OCI-LY7 (cell line): Measurements from ENCODE around the gene COPS4. TPM values are rescaled to one million over a fixed set of nuclear protein-coding genes. Genes with fewer than 3 reads are reported as not detected.
"Not testable (repeated sequence)": the region's sequence is repeated elsewhere in the genome, so short reads cannot be mapped to it uniquely, and the experiment has no call there.

ENCODE experiments used
- BruUV-seq: library from RNA; stranded (reverse); fragments of 400-500 nt; replicated peaks from 2 replicates; lab custom pipeline; 2021; lab: Mats Ljungman, UMichigan
- CTCF ChIA-PET: fragments of 300-600 bp; sonication (Branson Sonifier 250); formaldehyde crosslinking; loops from one replicate; lab custom pipeline; 2022; ENCODE audit warnings: antibody characterized with exemption; ENCODE audit not compliant: unreplicated experiment; lab: Charles Lee
- POLR2A ChIA-PET: fragments of 300-600 bp; sonication (Branson Sonifier 250); formaldehyde crosslinking; loops from one replicate; lab custom pipeline; 2022; ENCODE audit warnings: antibody characterized with exemption; lab: Charles Lee
- DNase-seq: peaks from one replicate; pipeline ENCODE4 v3.0.0-alpha.2; 2015; ENCODE audit warnings: low spot score
- H2AFZ ChIP-seq: fragments of 200-600 bp; sonication (generic), shearing (Covaris generic); 2 replicates; pipeline ENCODE4 v1.6.1; 2014; ENCODE audit warnings: mild to moderate bottlenecking, antibody characterized with exemption, low read length, moderate library complexity
- H3K27ac ChIP-seq: fragments of 200-600 bp; sonication (generic); 2 replicates; pipeline ENCODE4 v1.5.1; 2014; ENCODE audit warnings: mixed run types, low read depth, mild to moderate bottlenecking, moderate library complexity, low read length, inconsistent platforms; ENCODE audit not compliant: poor library complexity, severe bottlenecking
- H3K36me3 ChIP-seq: fragments of 200-600 bp; sonication (generic); 2 replicates; pipeline ENCODE4 v1.6.1; 2014; ENCODE audit warnings: mild to moderate bottlenecking, antibody characterized with exemption, low read length, moderate library complexity, mixed read lengths; ENCODE audit not compliant: insufficient read depth
- H3K4me1 ChIP-seq: fragments of 200-600 bp; sonication (generic); 2 replicates; pipeline ENCODE4 v1.5.1; 2014; ENCODE audit warnings: mild to moderate bottlenecking, low read length; ENCODE audit not compliant: insufficient read depth, poor library complexity, severe bottlenecking
- H3K4me2 ChIP-seq: fragments of 200-600 bp; sonication (generic); 2 replicates; pipeline ENCODE4 v1.6.1; 2014; ENCODE audit warnings: mild to moderate bottlenecking, low read length
- H3K4me3 ChIP-seq: fragments of 200-600 bp; sonication (generic); 2 replicates; pipeline ENCODE4 v1.5.1; 2014; ENCODE audit warnings: mild to moderate bottlenecking, low read depth, low read length; ENCODE audit not compliant: poor library complexity, severe bottlenecking
- H3K79me2 ChIP-seq: fragments of 200-600 bp; sonication (generic); 2 replicates; pipeline ENCODE4 v1.6.1; 2016; ENCODE audit warnings: low read depth, mild to moderate bottlenecking, low read length, moderate library complexity, mixed read lengths; ENCODE audit not compliant: insufficient read depth
- H3K9me2 ChIP-seq: fragments of 200-600 bp; sonication (generic); 2 replicates; pipeline ENCODE4 v1.6.1; 2016; ENCODE audit warnings: mild to moderate bottlenecking, low read length, mixed read lengths; ENCODE audit not compliant: insufficient read depth
- H3K9me3 ChIP-seq: fragments of 200-600 bp; sonication (generic); 2 replicates; pipeline ENCODE4 v1.6.1; 2014; ENCODE audit warnings: mild to moderate bottlenecking, mixed run types, low read length, mixed read lengths
- H4K20me1 ChIP-seq: fragments of 200-600 bp; sonication (generic); 2 replicates; pipeline ENCODE4 v1.6.1; 2014; ENCODE audit warnings: mild to moderate bottlenecking, antibody characterized with exemption, low read length, moderate library complexity, mixed read lengths; ENCODE audit not compliant: insufficient read depth
- EZH2phosphoT487 ChIP-seq: fragments of 200-600 bp; sonication (generic); IDR thresholded peaks from 2 replicates; pipeline ENCODE4 v1.6.1; 2018; ENCODE audit warnings: low read depth, borderline replicate concordance, mild to moderate bottlenecking, mixed run types, antibody characterized with exemption, low read length, moderate library complexity, mixed read lengths
- intact Hi-C: fragments of 100-400 bp; cut with micrococcal nuclease; formaldehyde crosslinking; loops from one replicate; pipeline ENCODE4 v1.10.0; 2022; ENCODE audit not compliant: unreplicated experiment
- total RNA-seq, 2 experiments: library from RNA; depleted of rRNA in 1 of 2; stranded (reverse); fragments of >200 nt in 1 of 2; shearing (Covaris generic) in 1 of 2; gene quantifications; 2 replicates each; pipeline ENCODE4 v1.2.3, GENCODE V29; 2014 to 2022
- TF ChIP-seq, protein P1 (sequence below): fragments of 200-600 bp; sonication (generic); conservative IDR thresholded peaks from 2 replicates; pipeline ENCODE4 v1.5.1; 2014; ENCODE audit warnings: mild to moderate bottlenecking, antibody characterized with exemption, low read length, moderate library complexity, mixed read lengths

The COPS4 gene
- total RNA-seq, 2 experiments from 2014 or later: 38.5 to 38.9 TPM

DNA sequence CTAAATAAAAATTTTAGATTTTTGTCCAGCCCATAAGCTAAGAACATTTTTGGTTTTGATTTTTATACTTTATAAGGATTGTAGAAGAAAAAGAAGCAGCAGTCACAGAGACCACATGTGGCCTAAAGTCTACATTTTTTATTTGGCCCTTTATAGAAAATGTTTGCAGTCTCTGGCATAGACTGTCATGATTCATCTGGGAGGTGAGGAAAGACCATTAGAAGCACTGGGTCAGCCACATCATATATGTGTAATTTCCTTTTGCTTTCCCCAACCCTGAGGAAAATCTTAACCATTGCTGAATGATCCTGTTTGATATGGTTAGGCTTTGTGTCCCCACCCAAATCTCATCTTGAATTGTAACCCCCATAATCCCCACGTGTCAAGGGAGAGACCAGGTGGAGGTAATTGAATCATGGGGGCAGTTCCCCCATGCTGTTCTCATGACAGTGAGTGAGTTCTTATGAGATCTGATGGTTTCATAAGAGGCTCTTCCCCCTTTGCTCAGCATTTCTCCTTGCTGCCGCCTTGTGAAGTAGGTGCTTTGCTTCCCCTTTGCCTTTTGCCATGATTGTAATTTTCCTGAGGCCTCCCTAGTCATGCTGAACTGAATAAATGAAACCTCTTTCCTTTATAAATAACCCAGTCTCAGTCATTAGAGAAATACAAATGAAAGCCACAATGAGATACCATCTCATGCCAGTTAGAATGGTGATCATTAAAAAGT is 12.1 kb upstream of the COPS4 start:
- Histone ChIP-seq H3K36me3 (no peaks in the 10 kb centered on the region), H3K9me2 (no peaks in the 10 kb centered on the region), H3K4me3 (no peak overlapping the region), H3K4me1 (peaks cover 14% of the 10 kb centered on the region), H3K79me2 (no peaks in the 10 kb centered on the region), H3K9me3 (peaks cover 13% of the 10 kb centered on the region; the same call in 1 of the 2 replicates), H3K27ac (no peak overlapping the region), H2AFZ (no peak overlapping the region), H3K4me2 (no peak overlapping the region), H4K20me1 (no peaks in the 10 kb centered on the region)
- intact Hi-C loops: no loop called here
- no TSS peak for BruUV-seq
- CTCF ChIA-PET: no interaction called here
- POLR2A ChIA-PET: interaction anchor here (0.9 to 1.2 kb wide), 2 partner anchors 8 to 12 kb away, joined by 3 to 5 read pairs; partner anchors contain the start of gene COPS4
- TF ChIP-seq EZH2phosphoT487: no peak
- TF ChIP-seq, protein P1, sequence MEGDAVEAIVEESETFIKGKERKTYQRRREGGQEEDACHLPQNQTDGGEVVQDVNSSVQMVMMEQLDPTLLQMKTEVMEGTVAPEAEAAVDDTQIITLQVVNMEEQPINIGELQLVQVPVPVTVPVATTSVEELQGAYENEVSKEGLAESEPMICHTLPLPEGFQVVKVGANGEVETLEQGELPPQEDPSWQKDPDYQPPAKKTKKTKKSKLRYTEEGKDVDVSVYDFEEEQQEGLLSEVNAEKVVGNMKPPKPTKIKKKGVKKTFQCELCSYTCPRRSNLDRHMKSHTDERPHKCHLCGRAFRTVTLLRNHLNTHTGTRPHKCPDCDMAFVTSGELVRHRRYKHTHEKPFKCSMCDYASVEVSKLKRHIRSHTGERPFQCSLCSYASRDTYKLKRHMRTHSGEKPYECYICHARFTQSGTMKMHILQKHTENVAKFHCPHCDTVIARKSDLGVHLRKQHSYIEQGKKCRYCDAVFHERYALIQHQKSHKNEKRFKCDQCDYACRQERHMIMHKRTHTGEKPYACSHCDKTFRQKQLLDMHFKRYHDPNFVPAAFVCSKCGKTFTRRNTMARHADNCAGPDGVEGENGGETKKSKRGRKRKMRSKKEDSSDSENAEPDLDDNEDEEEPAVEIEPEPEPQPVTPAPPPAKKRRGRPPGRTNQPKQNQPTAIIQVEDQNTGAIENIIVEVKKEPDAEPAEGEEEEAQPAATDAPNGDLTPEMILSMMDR: no peak
- DNase-seq: no peak

DNA sequence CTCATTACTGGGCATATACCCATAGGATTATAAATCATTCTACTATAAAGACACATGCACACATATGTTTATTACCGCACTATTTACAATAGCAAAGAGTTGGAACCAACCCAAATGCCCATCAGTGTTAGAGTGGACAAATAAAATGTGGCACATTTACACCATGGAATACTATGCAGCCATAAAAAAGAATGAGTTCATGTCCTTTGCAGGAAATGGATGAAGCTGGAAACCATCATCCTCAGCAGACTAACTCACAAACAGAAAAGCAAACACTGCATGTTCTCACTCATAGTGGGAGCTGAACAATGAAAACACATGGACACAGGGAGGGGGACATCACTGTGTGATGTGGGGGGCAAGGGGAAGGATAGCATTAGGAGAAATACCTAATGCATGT is 11.4 kb upstream of the COPS4 start:
- H3K79me2 ChIP-seq, intact Hi-C loops, CTCF ChIA-PET, H3K27ac ChIP-seq, H4K20me1 ChIP-seq, H3K36me3 ChIP-seq, POLR2A ChIA-PET, BruUV-seq, H3K4me2 ChIP-seq, H2AFZ ChIP-seq, DNase-seq, H3K9me2 ChIP-seq, H3K4me3 ChIP-seq: not testable (repeated sequence)
- H3K4me1 ChIP-seq: peaks cover 14% of the 10 kb centered on the region
- H3K9me3 ChIP-seq: peaks cover 13% of the 10 kb centered on the region; the same call in 1 of the 2 replicates

DNA sequence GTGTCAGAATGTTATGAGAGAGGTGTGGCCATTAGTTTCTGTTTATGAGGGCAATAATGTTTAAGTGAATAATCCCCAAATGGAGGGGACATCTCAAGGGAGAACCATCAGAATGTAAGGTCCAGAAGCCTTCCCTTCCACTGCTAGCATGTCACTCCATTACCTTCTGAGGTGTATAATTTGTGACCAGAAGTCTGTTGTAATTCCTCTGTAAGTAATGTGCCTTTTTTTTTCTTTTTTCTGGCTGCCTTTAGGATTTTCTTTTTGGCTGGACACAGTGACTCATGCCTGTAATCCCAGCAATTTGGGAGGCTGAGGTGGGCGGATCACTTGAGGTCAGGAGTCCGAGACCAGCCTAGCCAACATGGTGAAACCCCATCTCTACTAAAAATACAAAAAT is 10.8 kb upstream of the COPS4 start:
- intact Hi-C loops: no loop called here
- CTCF ChIA-PET: no interaction called here
- BruUV-seq: no TSS peak
- H3K4me2 ChIP-seq: no peak overlapping the region
- H3K4me1 ChIP-seq: peaks cover 19% of the 10 kb centered on the region
- DNase-seq: no peak
- H4K20me1 ChIP-seq: no peaks in the 10 kb centered on the region
- H3K9me2 ChIP-seq: no peaks in the 10 kb centered on the region
- H2AFZ ChIP-seq: no peak overlapping the region
- no peaks in the 10 kb centered on the region for H3K79me2 ChIP-seq
- H3K36me3 ChIP-seq: no peaks in the 10 kb centered on the region
- H3K9me3 ChIP-seq: peaks cover 13% of the 10 kb centered on the region; the same call in 1 of the 2 replicates
- TF ChIP-seq EZH2phosphoT487: no peak
- no peak overlapping the region for H3K27ac ChIP-seq
- POLR2A ChIA-PET: no interaction called here
- no peak overlapping the region for H3K4me3 ChIP-seq
